Measurements from ENCODE around the gene WWC1. TPM values are rescaled to one million over a fixed set of nuclear protein-coding genes. Genes with fewer than 3 reads are reported as not detected.
A peak's percentile ranks its signal among the peaks of the same experiment; 100 is the strongest.

Gene WWC1
- total RNA-seq, 2 experiments from 2014 or later, result not detected

DNA sequence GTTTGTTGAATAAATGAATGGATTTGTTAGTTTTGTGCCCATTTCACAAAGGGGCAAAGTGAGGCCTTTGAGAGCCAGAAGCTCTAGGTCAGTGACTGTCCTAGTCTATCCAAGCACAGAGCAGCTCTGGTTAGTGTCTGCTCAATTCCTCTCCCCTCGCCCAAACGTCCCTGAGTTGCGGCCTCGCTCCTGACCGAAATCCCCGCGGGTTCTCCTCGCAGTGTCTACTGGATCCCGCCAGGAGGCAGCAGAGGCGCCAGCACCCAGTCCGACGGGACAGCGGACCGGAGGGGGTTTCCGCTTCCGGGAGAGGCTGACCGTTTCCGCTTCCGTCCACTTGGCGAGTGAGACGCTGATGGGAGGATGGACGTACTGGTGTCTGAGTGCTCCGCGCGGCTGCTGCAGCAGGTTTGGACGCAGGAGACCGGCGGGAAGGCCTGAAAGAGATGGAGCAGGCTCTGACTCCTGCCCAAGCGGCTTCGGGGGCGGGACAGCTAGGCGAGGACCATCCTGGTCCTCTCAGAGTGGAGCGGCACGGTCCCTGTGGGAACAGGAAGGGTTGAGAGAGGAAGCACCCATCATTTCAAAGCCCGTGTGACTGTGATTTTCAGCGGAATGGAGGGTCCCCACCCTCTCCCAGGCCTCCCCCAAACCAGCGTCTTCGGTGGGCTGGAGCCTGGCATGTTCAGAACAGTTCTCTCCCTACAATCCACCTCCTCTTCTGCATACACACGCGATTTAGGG is 194.9 kb downstream of the WWC1 start, which contains the start of gene RARS1:
Gene RARS1 (plus strand): TSS at position 336 of the 744 bp plus-strand sequence. CDS start 28 bp downstream, at position 364.
- Histone ChIP-seq H3K4me3 (ENCODE audit: low read depth, low read length, poor library complexity, severe bottlenecking) (peak within 1 kb of the TSS; percentile 99), H3K9me2 (ENCODE audit: insufficient read depth, low read length) (no peaks in the 10 kb centered on the region), H3K27ac (ENCODE audit: low read depth, low read length, poor library complexity, severe bottlenecking) (peak within 1 kb of the TSS; percentile 48), H3K4me2 (ENCODE audit: low read length) (peak within 1 kb of the TSS; percentile 73), H3K4me1 (ENCODE audit: insufficient read depth, low read length, poor library complexity, severe bottlenecking) (peaks cover 7% of the 10 kb centered on the region), H4K20me1 (ENCODE audit: insufficient read depth, low read length) (no peaks in the 10 kb centered on the region; the same call in 1 of the 2 replicates), H3K36me3 (ENCODE audit: insufficient read depth, low read length) (peaks cover 35% of the 10 kb centered on the region), H2AFZ (ENCODE audit: low read length) (peak within 1 kb of the TSS; percentile 85), H3K79me2 (ENCODE audit: insufficient read depth, low read depth, low read length) (peaks cover 20% of the 10 kb centered on the region; the same call in 1 of the 2 replicates), H3K9me3 (ENCODE audit: low read length) (no peaks in the 10 kb centered on the region)
- DNase-seq (ENCODE audit: low spot score), result peak; percentile 92
- intact Hi-C loops (cut with micrococcal nuclease; ENCODE audit: unreplicated experiment), result loop anchor here (2.0 to 10.0 kb wide), 3 partner anchors 92 to 1098 kb away; partner anchors contain the start of genes PANK3 and SPDL1
- TSS peak; percentile 70 for BruUV-seq (replicated peaks)
- TF ChIP-seq, protein P1, sequence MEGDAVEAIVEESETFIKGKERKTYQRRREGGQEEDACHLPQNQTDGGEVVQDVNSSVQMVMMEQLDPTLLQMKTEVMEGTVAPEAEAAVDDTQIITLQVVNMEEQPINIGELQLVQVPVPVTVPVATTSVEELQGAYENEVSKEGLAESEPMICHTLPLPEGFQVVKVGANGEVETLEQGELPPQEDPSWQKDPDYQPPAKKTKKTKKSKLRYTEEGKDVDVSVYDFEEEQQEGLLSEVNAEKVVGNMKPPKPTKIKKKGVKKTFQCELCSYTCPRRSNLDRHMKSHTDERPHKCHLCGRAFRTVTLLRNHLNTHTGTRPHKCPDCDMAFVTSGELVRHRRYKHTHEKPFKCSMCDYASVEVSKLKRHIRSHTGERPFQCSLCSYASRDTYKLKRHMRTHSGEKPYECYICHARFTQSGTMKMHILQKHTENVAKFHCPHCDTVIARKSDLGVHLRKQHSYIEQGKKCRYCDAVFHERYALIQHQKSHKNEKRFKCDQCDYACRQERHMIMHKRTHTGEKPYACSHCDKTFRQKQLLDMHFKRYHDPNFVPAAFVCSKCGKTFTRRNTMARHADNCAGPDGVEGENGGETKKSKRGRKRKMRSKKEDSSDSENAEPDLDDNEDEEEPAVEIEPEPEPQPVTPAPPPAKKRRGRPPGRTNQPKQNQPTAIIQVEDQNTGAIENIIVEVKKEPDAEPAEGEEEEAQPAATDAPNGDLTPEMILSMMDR (conservative IDR thresholded peaks at IDR 0.05; ENCODE audit: low read length), result peak; percentile 88
- no peak for TF ChIP-seq EZH2phosphoT487 (IDR thresholded peaks at IDR 0.05; ENCODE audit: borderline replicate concordance, low read depth, low read length)
- CTCF ChIA-PET (ENCODE audit: unreplicated experiment), result no interaction called here
- POLR2A ChIA-PET, result no interaction called here

DNA sequence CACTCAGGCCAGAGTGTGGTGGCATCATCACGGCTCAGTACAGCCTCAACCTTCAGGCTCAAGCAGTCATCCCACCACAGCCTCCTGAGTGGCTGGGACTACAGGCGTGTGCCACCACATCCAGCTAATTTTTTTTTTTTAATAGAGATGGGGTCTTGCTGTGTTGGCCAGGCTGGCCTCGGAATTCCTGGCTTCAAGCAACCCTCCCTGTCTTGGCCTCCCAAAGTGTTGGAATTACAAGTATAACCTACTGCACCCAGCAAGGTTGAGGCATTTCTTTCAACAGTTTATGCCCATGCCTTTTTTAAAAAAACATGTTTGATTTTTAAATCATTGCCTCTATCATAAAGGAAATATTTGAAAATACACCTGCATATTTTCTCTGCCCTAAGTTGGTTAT is 197.6 kb downstream of the WWC1 start:
- CTCF ChIA-PET (ENCODE audit: unreplicated experiment), result no interaction called here
- peaks cover 20% of the 10 kb centered on the region; the same call in 1 of the 2 replicates for H3K79me2 ChIP-seq (ENCODE audit: insufficient read depth, low read depth, low read length)
- H4K20me1 ChIP-seq (ENCODE audit: insufficient read depth, low read length), result no peaks in the 10 kb centered on the region; the same call in 1 of the 2 replicates
- no peaks in the 10 kb centered on the region for H3K9me2 ChIP-seq (ENCODE audit: insufficient read depth, low read length)
- no TSS peak for BruUV-seq (replicated peaks)
- H3K9me3 ChIP-seq (ENCODE audit: low read length), result no peaks in the 10 kb centered on the region
- POLR2A ChIA-PET, result interaction anchor here (0.6 to 1.8 kb wide), 5 partner anchors 18 to 214 kb away, joined by 3 to 5 read pairs (median 3); no protein-coding TSS in a partner anchor
- TF ChIP-seq EZH2phosphoT487 (IDR thresholded peaks at IDR 0.05; ENCODE audit: borderline replicate concordance, low read depth, low read length), result no peak
- TF ChIP-seq, protein P1 (conservative IDR thresholded peaks at IDR 0.05; ENCODE audit: low read length), result no peak
- H3K4me2 ChIP-seq (ENCODE audit: low read length), result no peak overlapping the region
- H3K4me1 ChIP-seq (ENCODE audit: insufficient read depth, low read length, poor library complexity, severe bottlenecking), result no peaks in the 10 kb centered on the region
- intact Hi-C loops (cut with micrococcal nuclease; ENCODE audit: unreplicated experiment), result loop anchor here (10.0 kb wide), 1 partner anchor 1096 kb away; the partner anchor contains the start of gene SPDL1
- no peak overlapping the region for H3K4me3 ChIP-seq (ENCODE audit: low read depth, low read length, poor library complexity, severe bottlenecking)
- no peak overlapping the region for H2AFZ ChIP-seq (ENCODE audit: low read length)
- H3K27ac ChIP-seq (ENCODE audit: low read depth, low read length, poor library complexity, severe bottlenecking), result no peak overlapping the region
- peaks cover 63% of the 10 kb centered on the region for H3K36me3 ChIP-seq (ENCODE audit: insufficient read depth, low read length)
- DNase-seq (ENCODE audit: low spot score), result no peak
